ENCODE results near the gene MACF1. TPM values are rescaled to one million over a fixed set of nuclear protein-coding genes. Genes with fewer than 3 reads are reported as not detected.
A peak's percentile ranks its signal among the peaks of the same experiment; 100 is the strongest.
"Not testable (repeated sequence)": the region's sequence is repeated elsewhere in the genome, so short reads cannot be mapped to it uniquely, and the experiment has no call there.

MACF1 gene
- total RNA-seq, 4 donors from 2014 or later = 78.7 to 139 (median 113) TPM

DNA sequence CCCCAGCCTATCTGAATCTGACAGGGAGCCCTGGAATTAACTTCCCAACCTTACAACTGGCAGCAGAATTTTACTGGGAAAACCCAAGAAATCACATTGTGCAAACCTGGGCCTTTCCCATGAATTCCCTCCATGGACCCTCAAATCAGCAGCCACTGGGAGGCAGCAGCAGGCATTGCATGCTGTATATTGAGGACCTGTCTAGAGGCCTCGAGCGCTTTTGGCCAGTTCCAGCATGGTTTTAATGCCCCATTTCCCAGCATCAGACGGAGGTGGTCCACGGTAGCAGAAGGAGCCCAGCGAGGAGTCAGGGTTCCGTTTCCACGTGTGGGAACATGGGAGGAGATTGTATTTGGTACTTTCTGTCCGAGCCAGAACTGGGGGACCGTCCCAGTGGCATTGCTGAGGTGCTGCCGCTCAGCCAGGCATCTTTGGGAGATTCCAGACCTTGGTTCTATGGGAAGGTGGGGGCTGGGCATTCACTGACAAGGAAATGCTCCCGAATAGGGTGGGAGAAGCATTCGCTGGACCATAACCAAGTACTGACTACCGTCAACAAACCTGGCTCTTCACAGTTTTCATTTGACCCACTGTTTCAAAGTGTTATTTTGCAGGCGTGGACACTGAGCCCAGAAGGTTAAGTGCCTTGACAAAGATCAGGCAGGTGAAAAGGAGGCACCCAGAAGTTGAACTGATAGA lies 302.9 kb downstream of the MACF1 start:
- intact Hi-C loops (cut with DNase I; ENCODE audit: low total_unique reads) (no loop called here), in situ Hi-C loops (cut with MboI; ENCODE audit: low sequenced_read_pairs in 4 of 4) (no loop called here)
- Histone ChIP-seq H3K27me3 (no peaks in the 10 kb centered on the region), H3K27ac (no peak overlapping the region), H3K4me3 (no peak overlapping the region), H3K4me1 (no peaks in the 10 kb centered on the region), H3K36me3 (no peaks in the 10 kb centered on the region), H3K9me3 (no peaks in the 10 kb centered on the region)
- TF ChIP-seq, protein P1, sequence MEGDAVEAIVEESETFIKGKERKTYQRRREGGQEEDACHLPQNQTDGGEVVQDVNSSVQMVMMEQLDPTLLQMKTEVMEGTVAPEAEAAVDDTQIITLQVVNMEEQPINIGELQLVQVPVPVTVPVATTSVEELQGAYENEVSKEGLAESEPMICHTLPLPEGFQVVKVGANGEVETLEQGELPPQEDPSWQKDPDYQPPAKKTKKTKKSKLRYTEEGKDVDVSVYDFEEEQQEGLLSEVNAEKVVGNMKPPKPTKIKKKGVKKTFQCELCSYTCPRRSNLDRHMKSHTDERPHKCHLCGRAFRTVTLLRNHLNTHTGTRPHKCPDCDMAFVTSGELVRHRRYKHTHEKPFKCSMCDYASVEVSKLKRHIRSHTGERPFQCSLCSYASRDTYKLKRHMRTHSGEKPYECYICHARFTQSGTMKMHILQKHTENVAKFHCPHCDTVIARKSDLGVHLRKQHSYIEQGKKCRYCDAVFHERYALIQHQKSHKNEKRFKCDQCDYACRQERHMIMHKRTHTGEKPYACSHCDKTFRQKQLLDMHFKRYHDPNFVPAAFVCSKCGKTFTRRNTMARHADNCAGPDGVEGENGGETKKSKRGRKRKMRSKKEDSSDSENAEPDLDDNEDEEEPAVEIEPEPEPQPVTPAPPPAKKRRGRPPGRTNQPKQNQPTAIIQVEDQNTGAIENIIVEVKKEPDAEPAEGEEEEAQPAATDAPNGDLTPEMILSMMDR (IDR thresholded peaks at IDR 0.05 in 4 of 5, conservative IDR thresholded peaks at IDR 0.05 in 1 of 5) = no peak
- TF ChIP-seq POLR2A (IDR thresholded peaks at IDR 0.05) = no peak
- DNase-seq = no peak
- ATAC-seq = no peak

DNA sequence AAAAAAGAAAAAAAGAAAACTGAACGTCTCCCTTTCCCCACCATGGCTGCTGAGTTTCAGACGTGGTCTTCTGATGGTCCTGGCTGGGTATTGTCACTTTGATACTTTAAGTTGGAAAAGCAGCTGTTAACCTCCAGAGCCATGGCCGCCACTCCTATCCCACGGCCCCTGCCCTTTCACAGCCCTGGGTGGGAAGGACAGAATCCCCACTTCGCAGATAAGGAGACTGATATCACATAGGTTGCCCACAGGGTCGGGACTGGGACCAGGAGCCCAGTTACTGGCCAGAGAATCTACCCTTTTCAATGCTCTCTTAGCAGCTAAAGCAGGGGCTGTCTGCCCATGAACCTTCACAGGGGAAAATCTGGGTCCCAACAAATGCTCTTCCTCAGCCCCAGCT lies 303.8 kb downstream of the MACF1 start:
- in situ Hi-C loops (cut with MboI; ENCODE audit: low sequenced_read_pairs in 4 of 4) (no loop called here), intact Hi-C loops (cut with DNase I; ENCODE audit: low total_unique reads) (no loop called here)
- no peak for TF ChIP-seq POLR2A (IDR thresholded peaks at IDR 0.05)
- TF ChIP-seq, protein P1 (IDR thresholded peaks at IDR 0.05 in 4 of 5, conservative IDR thresholded peaks at IDR 0.05 in 1 of 5) = no peak
- no peaks in the 10 kb centered on the region for H3K36me3 ChIP-seq
- H3K4me3 ChIP-seq = no peak overlapping the region
- no peak overlapping the region for H3K27ac ChIP-seq
- no peaks in the 10 kb centered on the region for H3K4me1 ChIP-seq
- H3K27me3 ChIP-seq = no peaks in the 10 kb centered on the region
- no peak for ATAC-seq
- H3K9me3 ChIP-seq = no peaks in the 10 kb centered on the region
- no peak for DNase-seq

DNA sequence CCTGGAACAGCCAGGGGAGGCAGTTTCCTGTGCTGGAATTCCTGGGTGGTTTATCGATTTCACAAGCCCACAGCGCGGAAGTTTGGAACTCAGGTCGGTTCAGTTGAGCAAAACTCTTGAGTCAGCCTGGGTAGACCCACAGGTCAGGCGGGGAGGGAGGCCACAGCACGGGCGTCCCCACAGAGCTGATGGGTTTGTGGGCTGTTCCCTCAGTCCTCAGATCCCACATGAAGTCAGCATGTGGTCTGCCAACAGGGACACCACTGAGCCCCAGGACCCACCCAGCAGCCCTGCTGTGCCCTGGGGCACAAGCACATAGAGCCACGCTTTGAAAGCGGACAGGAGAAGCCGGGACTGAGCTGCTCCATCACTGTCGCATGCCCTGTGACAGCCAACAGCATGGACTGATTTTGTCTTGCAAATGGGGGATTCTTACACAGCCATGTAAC lies 304.4 kb downstream of the MACF1 start:
- in situ Hi-C loops (cut with MboI; ENCODE audit: low sequenced_read_pairs in 4 of 4) = no loop called here
- H3K27me3 ChIP-seq = no peaks in the 10 kb centered on the region
- TF ChIP-seq POLR2A (IDR thresholded peaks at IDR 0.05) = no peak
- TF ChIP-seq, protein P1 (IDR thresholded peaks at IDR 0.05 in 4 of 5, conservative IDR thresholded peaks at IDR 0.05 in 1 of 5) = no peak
- no peak for ATAC-seq
- intact Hi-C loops (cut with DNase I; ENCODE audit: low total_unique reads) = no loop called here
- H3K27ac ChIP-seq = no peak overlapping the region
- no peaks in the 10 kb centered on the region for H3K9me3 ChIP-seq
- H3K4me3 ChIP-seq = no peak overlapping the region
- no peaks in the 10 kb centered on the region for H3K36me3 ChIP-seq
- DNase-seq = no peak
- H3K4me1 ChIP-seq = no peaks in the 10 kb centered on the region

DNA sequence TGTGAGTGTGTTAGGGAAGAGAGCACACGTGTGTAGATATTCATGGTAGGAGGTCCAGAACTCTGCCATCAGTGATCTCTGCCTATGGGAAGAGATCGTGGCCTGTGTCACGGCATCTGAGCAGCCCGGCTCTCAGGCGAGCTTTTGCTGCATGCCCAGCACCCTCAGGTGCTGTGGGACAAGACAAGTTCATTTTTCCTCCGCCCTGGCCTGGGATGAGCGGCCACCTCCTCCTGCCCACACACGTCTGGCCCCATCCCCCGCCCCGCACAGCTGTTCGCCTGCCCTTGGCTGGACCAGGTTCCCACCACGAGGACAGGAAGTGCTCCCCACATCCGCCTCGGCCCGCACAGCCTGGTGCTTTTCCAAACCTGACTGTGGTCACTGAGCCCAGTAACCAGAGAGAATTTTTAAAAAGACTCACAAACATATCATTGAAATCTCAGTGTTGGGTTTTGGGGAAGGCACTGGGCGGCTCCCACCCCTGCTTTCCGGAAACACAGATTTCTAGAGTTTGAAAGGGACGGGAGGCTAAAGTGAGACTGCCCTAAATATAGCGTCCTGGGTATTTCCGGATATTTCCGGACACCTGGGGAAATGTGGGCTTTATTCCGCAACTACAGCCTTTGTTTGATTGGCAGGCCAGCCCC lies 305.0 kb downstream of the MACF1 start:
- ATAC-seq = no peak
- Histone ChIP-seq H3K36me3 (no peaks in the 10 kb centered on the region), H3K4me1 (no peaks in the 10 kb centered on the region), H3K9me3 (no peaks in the 10 kb centered on the region), H3K4me3 (peak overlapping the region in 1 of 4 donors; percentile 25), H3K27me3 (no peaks in the 10 kb centered on the region), H3K27ac (no peak overlapping the region)
- in situ Hi-C loops (cut with MboI; ENCODE audit: low sequenced_read_pairs in 4 of 4) = no loop called here
- TF ChIP-seq POLR2A (IDR thresholded peaks at IDR 0.05) = no peak
- TF ChIP-seq, protein P1 (IDR thresholded peaks at IDR 0.05 in 4 of 5, conservative IDR thresholded peaks at IDR 0.05 in 1 of 5) = no peak
- no peak for DNase-seq
- intact Hi-C loops (cut with DNase I; ENCODE audit: low total_unique reads) = no loop called here

DNA sequence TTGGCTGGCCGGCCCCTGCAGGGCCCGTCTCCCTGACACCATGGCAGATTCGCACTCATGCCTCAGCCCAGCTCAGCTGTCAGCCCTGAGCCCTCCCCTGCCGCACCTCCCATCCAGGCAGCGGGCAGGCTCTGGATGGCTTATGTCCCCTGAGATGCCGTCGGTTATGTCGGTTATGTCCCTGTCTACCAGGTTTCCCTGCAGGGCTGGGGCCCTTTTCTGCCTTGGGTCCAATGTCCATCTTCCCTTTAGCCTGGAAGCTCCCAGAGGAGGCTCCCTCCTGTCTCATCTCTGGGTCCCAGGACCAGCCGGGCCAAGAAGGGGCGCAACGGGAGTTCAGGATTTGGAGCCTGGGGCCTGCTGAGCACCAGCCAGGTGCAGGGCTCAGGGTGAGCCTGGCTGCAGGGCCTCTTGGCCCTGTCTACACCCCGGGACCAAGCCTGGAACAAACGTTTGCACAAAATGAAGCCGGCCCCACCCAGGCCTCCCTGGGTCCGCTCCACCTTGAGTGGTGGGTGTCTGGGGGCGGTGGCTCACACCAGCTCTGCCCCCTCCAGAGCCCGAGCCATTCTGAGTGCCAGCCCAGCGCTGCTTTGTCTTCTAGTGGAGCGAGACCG lies 306.2 kb downstream of the MACF1 start:
- H3K4me3 ChIP-seq; intact Hi-C loops (cut with DNase I; ENCODE audit: low total_unique reads); H3K4me1 ChIP-seq; in situ Hi-C loops (cut with MboI; ENCODE audit: low sequenced_read_pairs in 4 of 4); H3K27ac ChIP-seq; H3K27me3 ChIP-seq; ATAC-seq; DNase-seq; H3K9me3 ChIP-seq; H3K36me3 ChIP-seq: not testable (repeated sequence)

DNA sequence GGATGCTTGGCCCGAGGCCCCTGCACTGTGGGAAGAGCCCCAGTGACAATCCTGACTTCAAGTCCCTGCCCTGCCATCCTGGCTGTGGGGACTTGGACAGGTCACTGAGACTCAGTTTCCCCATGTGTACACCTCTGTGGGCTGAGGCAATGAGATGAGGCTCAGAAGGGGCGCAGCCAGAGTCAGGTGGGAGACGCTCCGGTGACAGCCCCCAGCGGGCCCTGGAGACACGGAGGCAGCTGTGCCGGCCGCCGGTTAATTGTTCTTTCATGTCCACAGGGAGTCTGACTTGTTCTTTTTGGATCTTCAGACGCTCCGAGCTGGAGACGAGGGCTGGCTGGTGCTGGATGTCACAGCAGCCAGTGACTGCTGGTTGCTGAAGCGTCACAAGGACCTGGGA lies 307.0 kb downstream of the MACF1 start:
- ATAC-seq; in situ Hi-C loops (cut with MboI; ENCODE audit: low sequenced_read_pairs in 4 of 4): not testable (repeated sequence)

DNA sequence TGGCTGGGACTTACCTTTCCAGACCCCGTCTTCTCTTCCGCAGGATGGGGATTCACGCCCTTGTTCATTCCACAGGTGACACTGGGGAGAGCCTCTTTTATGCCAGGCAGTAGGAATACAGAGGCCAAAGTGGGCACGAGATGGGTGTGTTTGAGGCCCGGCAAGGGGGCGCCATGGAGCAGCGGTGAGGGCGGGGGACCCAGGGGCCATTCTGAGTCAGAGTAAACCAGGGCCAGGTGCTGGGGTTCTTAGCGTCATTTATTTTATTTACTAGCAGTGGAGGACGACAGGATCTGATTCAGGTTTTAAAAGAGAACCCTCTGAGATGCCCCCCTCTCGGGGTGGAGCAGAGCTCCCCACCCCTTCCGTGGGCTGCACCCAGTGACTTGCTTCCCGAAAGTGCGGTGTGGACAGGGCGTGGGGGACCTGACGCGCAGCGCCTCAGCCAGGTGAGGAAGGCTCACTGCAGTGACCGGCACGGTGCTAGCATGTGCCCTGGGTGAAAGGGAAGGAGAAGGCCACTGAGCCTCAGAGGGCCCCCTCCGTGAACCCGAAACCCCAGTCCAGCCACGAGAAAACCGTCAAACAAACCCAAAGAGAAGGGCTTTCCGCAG lies 307.8 kb downstream of the MACF1 start:
- DNase-seq; H3K9me3 ChIP-seq; intact Hi-C loops (cut with DNase I; ENCODE audit: low total_unique reads); ATAC-seq; H3K27me3 ChIP-seq; H3K36me3 ChIP-seq; in situ Hi-C loops (cut with MboI; ENCODE audit: low sequenced_read_pairs in 4 of 4); H3K27ac ChIP-seq; H3K4me1 ChIP-seq; H3K4me3 ChIP-seq: not testable (repeated sequence)

More for the DNA sequence above, 307.0 kb downstream of the MACF1 start:
- H3K27me3 ChIP-seq; H3K4me3 ChIP-seq; H3K4me1 ChIP-seq; H3K27ac ChIP-seq; H3K9me3 ChIP-seq; intact Hi-C loops (cut with DNase I; ENCODE audit: low total_unique reads); DNase-seq; H3K36me3 ChIP-seq: not testable (repeated sequence)

All from gastrocnemius medialis (tissue), 4 donors.